SK-N-SH treated with all-trans-retinoic acid at 6 μM for 48 hours (cell line): ENCODE data around the gene TRIL.

Experiments
- ATAC-seq: fragments of 200-7000 bp; cut with Tn5 transposase; 3 replicates; pipeline ENCODE4 v1.9.1; 2020; ENCODE audit warnings: mild to moderate bottlenecking, moderate library complexity
- ARNTL ChIP-seq: fragments of 450-650 bp; formaldehyde crosslinking; IDR thresholded peaks from 2 replicates; pipeline ENCODE4 v1.5.0; 2020; ENCODE audit warnings: low read depth, mild to moderate bottlenecking, moderate library complexity, borderline replicate concordance
- BACH2 ChIP-seq: fragments of 250-450 bp; sonication (Bioruptor Pico); IDR thresholded peaks from 2 replicates; pipeline ENCODE4 v1.9.0; 2021; ENCODE audit warnings: mild to moderate bottlenecking, borderline replicate concordance
- CREB5 ChIP-seq: fragments of 250-450 bp; sonication (Bioruptor Pico); IDR thresholded peaks from 2 replicates; pipeline ENCODE4 v1.5.1; 2020; ENCODE audit warnings: low read depth, mild to moderate bottlenecking, moderate library complexity
- CSDC2 ChIP-seq: fragments of 250-450 bp; sonication (Bioruptor Pico); IDR thresholded peaks from 2 replicates; pipeline ENCODE4 v1.5.0; 2020; ENCODE audit warnings: mild to moderate bottlenecking, moderate library complexity
- CSRNP3 ChIP-seq: fragments of 250-450 bp; sonication (Bioruptor Pico); IDR thresholded peaks from 2 replicates; pipeline ENCODE4 v1.5.1; 2021; ENCODE audit warnings: mild to moderate bottlenecking, moderate library complexity
- ESRRG ChIP-seq: fragments of 250-450 bp; sonication (Bioruptor Pico); IDR thresholded peaks from 2 replicates; pipeline ENCODE4 v1.6.1; 2021; ENCODE audit warnings: mild to moderate bottlenecking
- GLIS3 ChIP-seq: fragments of 250-450 bp; sonication (Bioruptor Pico); IDR thresholded peaks from 2 replicates; pipeline ENCODE4 v1.5.0; 2020; ENCODE audit warnings: mild to moderate bottlenecking, moderate library complexity
- ISL1 ChIP-seq: fragments of 250-450 bp; sonication (Bioruptor Pico); IDR thresholded peaks from 2 replicates; pipeline ENCODE4 v2.1.2; 2022; ENCODE audit warnings: mild to moderate bottlenecking, moderate library complexity
- OSR1 ChIP-seq: fragments of 250-450 bp; sonication (Bioruptor Pico); IDR thresholded peaks from 2 replicates; pipeline ENCODE4 v1.8.0; 2022; ENCODE audit warnings: moderate library complexity, mild to moderate bottlenecking, inconsistent platforms
- PATZ1 ChIP-seq: fragments of 250-450 bp; sonication (Bioruptor Pico); IDR thresholded peaks from 2 replicates; pipeline ENCODE4 v1.8.0; 2020; ENCODE audit warnings: mild to moderate bottlenecking, moderate library complexity, borderline replicate concordance
- PPARA ChIP-seq: fragments of 250-450 bp; sonication (Bioruptor Pico); IDR thresholded peaks from 2 replicates; pipeline ENCODE4 v1.5.0; 2020; ENCODE audit warnings: mild to moderate bottlenecking, borderline replicate concordance
- RARB ChIP-seq: fragments of 250-450 bp; sonication (Bioruptor Pico); IDR thresholded peaks from 2 replicates; pipeline ENCODE4 v1.8.0; 2021; ENCODE audit warnings: mild to moderate bottlenecking, moderate library complexity
- SNAI2 ChIP-seq: fragments of 250-450 bp; sonication (Bioruptor Pico); IDR thresholded peaks from 2 replicates; pipeline ENCODE4 v1.5.0; 2020; ENCODE audit warnings: mild to moderate bottlenecking, moderate library complexity
- TCF4 ChIP-seq: fragments of 250-450 bp; sonication (Bioruptor Pico); IDR thresholded peaks from 2 replicates; pipeline ENCODE4 v1.8.0; 2021; ENCODE audit warnings: mild to moderate bottlenecking, moderate library complexity, borderline replicate concordance
- TOX ChIP-seq: fragments of 250-450 bp; sonication (Bioruptor Pico); IDR thresholded peaks from 2 replicates; pipeline ENCODE4 v1.8.0; 2021; ENCODE audit warnings: mild to moderate bottlenecking, moderate library complexity, borderline replicate concordance
- TSHZ2 ChIP-seq: fragments of 250-450 bp; sonication (Bioruptor Pico); IDR thresholded peaks from 2 replicates; pipeline ENCODE4 v1.5.0; 2020; ENCODE audit warnings: mild to moderate bottlenecking, moderate library complexity
- ZC3H10 ChIP-seq: fragments of 250-450 bp; sonication (Bioruptor Pico); IDR thresholded peaks from 2 replicates; pipeline ENCODE4 v1.5.1; 2021; ENCODE audit warnings: mild to moderate bottlenecking, moderate library complexity
- ZFP3 ChIP-seq: fragments of 250-450 bp; sonication (Bioruptor Pico); IDR thresholded peaks from 2 replicates; pipeline ENCODE4 v1.5.0; 2020; ENCODE audit warnings: mild to moderate bottlenecking, moderate library complexity
- ZNF565 ChIP-seq: fragments of 450-650 bp; formaldehyde crosslinking; conservative IDR thresholded peaks from 2 replicates; pipeline ENCODE4 v1.5.0; 2020; ENCODE audit warnings: low read depth, mild to moderate bottlenecking, moderate library complexity
- ZNF70 ChIP-seq: fragments of 450-650 bp; formaldehyde crosslinking; IDR thresholded peaks from 2 replicates; pipeline ENCODE4 v1.5.0; 2020; ENCODE audit warnings: mild to moderate bottlenecking, moderate library complexity
- ZNF8 ChIP-seq: fragments of 450-650 bp; formaldehyde crosslinking; IDR thresholded peaks from 2 replicates; pipeline ENCODE4 v1.5.0; 2020; ENCODE audit warnings: mild to moderate bottlenecking, moderate library complexity

TRIL gene

DNA sequence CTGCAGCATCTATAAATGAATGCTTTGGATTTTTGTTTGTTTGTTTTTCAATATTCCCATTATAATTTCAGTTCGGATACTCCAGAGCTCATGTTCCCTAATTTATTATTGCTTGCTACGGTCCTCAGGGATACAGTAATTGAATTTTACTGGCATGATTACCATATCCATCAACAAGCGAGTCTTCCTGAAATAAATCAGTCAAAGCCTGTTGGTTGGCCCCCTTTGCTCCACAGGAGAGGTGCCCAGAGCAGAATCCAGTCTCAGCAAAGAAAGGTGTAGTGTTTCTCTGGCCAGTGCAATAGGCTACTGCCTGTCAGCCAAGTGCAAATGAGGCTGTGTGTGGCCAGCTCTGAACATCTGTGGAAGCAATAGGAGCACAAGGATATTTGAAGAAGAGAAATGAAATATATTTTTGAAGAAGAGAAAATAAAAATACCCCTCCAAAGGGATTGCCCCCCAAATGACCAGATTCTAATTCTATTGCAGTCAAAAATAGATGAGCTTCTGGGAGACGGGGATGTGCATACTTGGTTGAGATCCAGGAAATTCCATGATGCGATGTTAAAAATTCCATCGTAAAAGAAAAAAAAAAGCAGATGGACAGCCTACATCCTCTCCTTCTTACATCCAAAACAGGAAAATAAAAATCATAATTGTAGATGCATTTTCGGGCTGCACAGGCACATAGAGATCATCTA lies 18.1 kb downstream of the TRIL start:
- TF ChIP-seq CREB5 (CRISPR knock-in tag) (no peak), TOX (no peak), TCF4 (CRISPR knock-in tag) (no peak), ZNF70 (no peak), PATZ1 (CRISPR knock-in tag) (no peak), SNAI2 (CRISPR knock-in tag) (no peak), CSRNP3 (CRISPR knock-in tag) (no peak), ZC3H10 (CRISPR knock-in tag) (no peak), PPARA (CRISPR knock-in tag) (no peak), ISL1 (CRISPR knock-in tag) (no peak), OSR1 (CRISPR knock-in tag) (no peak), ZNF565 (CRISPR knock-in tag) (no peak), ZFP3 (CRISPR knock-in tag) (no peak), GLIS3 (no peak), ARNTL (CRISPR knock-in tag) (no peak), BACH2 (no peak)
- TF ChIP-seq, all 23 proteins: peak for 0
- ATAC-seq, result peak; percentile 57

DNA sequence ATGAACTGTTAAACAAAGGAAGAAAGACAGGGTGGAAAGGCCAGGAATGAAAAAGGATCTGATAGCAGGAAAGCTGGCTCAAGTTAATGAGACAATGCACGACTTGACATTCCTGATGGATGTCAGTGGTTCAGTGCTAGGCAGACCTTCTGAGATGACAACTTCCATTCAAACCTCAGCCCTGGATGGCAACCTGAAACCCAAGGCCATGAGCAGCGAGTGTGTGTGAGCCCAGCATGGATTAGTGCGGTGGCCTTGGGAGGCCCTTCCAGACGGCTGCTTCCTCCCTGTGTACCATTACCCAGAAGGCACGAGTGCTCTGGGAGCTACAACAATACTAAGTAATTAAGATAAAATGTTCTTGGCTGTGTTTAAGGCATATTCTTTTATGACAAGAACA lies 18.8 kb downstream of the TRIL start:
- TF ChIP-seq OSR1 (CRISPR knock-in tag), result no peak
- TF ChIP-seq SNAI2 (CRISPR knock-in tag), result 0 out of 2 replicates have a peak, but pooled peaks have one; percentile 45
- ATAC-seq, result peak; percentile 47; the same call in 2 of the 3 replicates

GRCh38 chr7:28937619-28938018 lies 20.5 kb downstream of the TRIL start:
- ATAC-seq, result no peak
- no peak for TF ChIP-seq RARB (CRISPR knock-in tag)
- no peak for TF ChIP-seq ZNF565 (CRISPR knock-in tag)
- no peak for TF ChIP-seq PPARA (CRISPR knock-in tag)
- no peak for TF ChIP-seq BACH2
- TF ChIP-seq GLIS3, result no peak
- no peak for TF ChIP-seq ZC3H10 (CRISPR knock-in tag)
- no peak for TF ChIP-seq ZNF8 (CRISPR knock-in tag)
- no peak for TF ChIP-seq ESRRG (CRISPR knock-in tag)
- no peak for TF ChIP-seq TOX
- TF ChIP-seq CSRNP3 (CRISPR knock-in tag), result no peak
- TF ChIP-seq ZNF70, result no peak
- TF ChIP-seq ZFP3 (CRISPR knock-in tag), result no peak
- no peak for TF ChIP-seq CSDC2 (CRISPR knock-in tag)
- no peak for TF ChIP-seq ARNTL (CRISPR knock-in tag)
- TF ChIP-seq TSHZ2 (CRISPR knock-in tag), result no peak
- no peak for TF ChIP-seq PATZ1 (CRISPR knock-in tag)
